Smooth muscle cell (in vitro differentiated cells): ENCODE results near the gene POU4F1. TPM values are rescaled to one million over a fixed set of nuclear protein-coding genes. Genes with fewer than 3 reads are reported as not detected.

Source experiments
- DNase-seq: peaks from one replicate; lab custom pipeline; 2025; ENCODE audit not compliant: unreplicated experiment; lab: John Stamatoyannopoulos, UW
- H2AFZ ChIP-seq: fragments of 200-600 bp; sonication (generic); 2 replicates; pipeline ENCODE4 v1.6.0; 2016; ENCODE audit warnings: antibody characterized with exemption, low read depth, mild to moderate bottlenecking
- H3F3A ChIP-seq: fragments of 200-600 bp; sonication (generic); 2 replicates; pipeline ENCODE4 v1.6.0; 2017; ENCODE audit warnings: antibody characterized with exemption, low read depth
- H3K27ac ChIP-seq: fragments of 200-600 bp; sonication (generic); 2 replicates; pipeline ENCODE4 v1.5.1; 2016; ENCODE audit warnings: low read depth, mild to moderate bottlenecking
- H3K27me3 ChIP-seq: fragments of 200-600 bp; sonication (generic); 2 replicates; pipeline ENCODE4 v1.6.1; 2016; ENCODE audit warnings: low read depth, mild to moderate bottlenecking
- H3K36me3 ChIP-seq: fragments of 200-600 bp; sonication (generic); 2 replicates; pipeline ENCODE4 v1.5.1; 2016; ENCODE audit warnings: low read depth
- H3K4me1 ChIP-seq: fragments of 200-600 bp; sonication (generic); 2 replicates; pipeline ENCODE4 v1.5.1; 2016; ENCODE audit warnings: low read depth
- H3K4me2 ChIP-seq: fragments of 200-600 bp; sonication (generic); 2 replicates; pipeline ENCODE4 v1.6.0; 2016; ENCODE audit warnings: mild to moderate bottlenecking
- H3K4me3 ChIP-seq: fragments of 200-600 bp; sonication (generic); 2 replicates; pipeline ENCODE4 v1.5.1; 2016; ENCODE audit warnings: mild to moderate bottlenecking
- H3K79me2 ChIP-seq: fragments of 200-600 bp; sonication (generic); 2 replicates; pipeline ENCODE4 v1.6.0; 2016; ENCODE audit warnings: low read depth, mild to moderate bottlenecking
- H3K9ac ChIP-seq: fragments of 200-600 bp; sonication (generic); 2 replicates; pipeline ENCODE4 v1.6.0; 2016; ENCODE audit warnings: low read depth
- H3K9me3 ChIP-seq: fragments of 200-600 bp; sonication (generic); replicated peaks from 2 replicates; pipeline ENCODE4 v1.5.1; 2016; ENCODE audit warnings: low read depth
- H4K20me1 ChIP-seq: fragments of 200-600 bp; sonication (generic); 2 replicates; pipeline ENCODE4 v1.6.0; 2016; ENCODE audit warnings: low read depth
- CTCF ChIP-seq: fragments of 200-600 bp; sonication (generic); IDR thresholded peaks from 2 replicates; pipeline ENCODE4 v1.5.1; 2017; ENCODE audit warnings: borderline replicate concordance, mild to moderate bottlenecking, antibody characterized with exemption; ENCODE audit not compliant: insufficient read depth, poor library complexity, severe bottlenecking
- WGBS: methylation state at CpG from one replicate; pipeline ENCODE4 v1.1.7; 2016; ENCODE audit warnings: low lambda C conversion rate; 5-methylcytosine and 5-hydroxymethylcytosine counted together
- polyA plus RNA-seq: library from polyadenylated mRNA; unstranded; fragments of >200 nt; fragmentation: Nextera tagmentation; extraction: Ambion mirVana; gene quantifications from 2 replicates; pipeline ENCODE4 v1.2.1, GENCODE V29; 2016
- total RNA-seq: library from RNA; depleted of rRNA; stranded (reverse); fragments of >200 nt; gene quantifications from 2 replicates; pipeline ENCODE4 v1.2.3, GENCODE V29; 2014

POU4F1 gene
- total and polyA plus RNA-seq, 2 experiments from 2014 or later = not detected

DNA sequence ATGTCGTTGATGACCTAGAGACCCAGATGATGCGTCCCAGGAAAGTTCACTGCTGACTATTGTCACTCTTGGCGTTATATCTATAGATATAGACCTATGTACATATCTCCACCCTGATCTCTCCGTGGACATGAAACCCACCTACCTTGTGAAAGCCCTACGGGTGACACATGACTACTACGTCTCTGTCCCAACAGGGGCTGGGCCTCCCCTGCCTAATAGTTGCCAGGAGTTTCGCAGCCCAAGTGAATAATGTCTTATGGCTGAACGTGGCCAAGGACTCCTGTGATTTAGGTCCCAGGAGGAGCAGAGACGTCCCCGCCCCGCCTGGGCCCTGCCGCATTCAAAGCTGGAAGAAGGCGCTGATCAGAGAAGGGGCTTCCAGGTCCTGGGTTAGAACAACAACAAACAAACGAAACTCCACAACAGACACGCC lies 4.9 kb upstream of the POU4F1 start:
- Histone ChIP-seq H2AFZ (peak overlapping the region; percentile 50), H3F3A (no peaks in the 10 kb centered on the region), H3K4me3 (peak overlapping the region; percentile 63), H3K4me2 (peak overlapping the region; percentile 93), H3K79me2 (no peaks in the 10 kb centered on the region), H3K27me3 (peaks cover 98% of the 10 kb centered on the region), H4K20me1 (no peaks in the 10 kb centered on the region), H3K27ac (no peak overlapping the region), H3K9ac (no peak overlapping the region), H3K9me3 (no peaks in the 10 kb centered on the region), H3K4me1 (peaks cover 16% of the 10 kb centered on the region), H3K36me3 (no peaks in the 10 kb centered on the region)
- TF ChIP-seq CTCF = no peak
- no peak for DNase-seq
- WGBS = 6% methylated on average over 15 of the region's 15 CpGs

DNA sequence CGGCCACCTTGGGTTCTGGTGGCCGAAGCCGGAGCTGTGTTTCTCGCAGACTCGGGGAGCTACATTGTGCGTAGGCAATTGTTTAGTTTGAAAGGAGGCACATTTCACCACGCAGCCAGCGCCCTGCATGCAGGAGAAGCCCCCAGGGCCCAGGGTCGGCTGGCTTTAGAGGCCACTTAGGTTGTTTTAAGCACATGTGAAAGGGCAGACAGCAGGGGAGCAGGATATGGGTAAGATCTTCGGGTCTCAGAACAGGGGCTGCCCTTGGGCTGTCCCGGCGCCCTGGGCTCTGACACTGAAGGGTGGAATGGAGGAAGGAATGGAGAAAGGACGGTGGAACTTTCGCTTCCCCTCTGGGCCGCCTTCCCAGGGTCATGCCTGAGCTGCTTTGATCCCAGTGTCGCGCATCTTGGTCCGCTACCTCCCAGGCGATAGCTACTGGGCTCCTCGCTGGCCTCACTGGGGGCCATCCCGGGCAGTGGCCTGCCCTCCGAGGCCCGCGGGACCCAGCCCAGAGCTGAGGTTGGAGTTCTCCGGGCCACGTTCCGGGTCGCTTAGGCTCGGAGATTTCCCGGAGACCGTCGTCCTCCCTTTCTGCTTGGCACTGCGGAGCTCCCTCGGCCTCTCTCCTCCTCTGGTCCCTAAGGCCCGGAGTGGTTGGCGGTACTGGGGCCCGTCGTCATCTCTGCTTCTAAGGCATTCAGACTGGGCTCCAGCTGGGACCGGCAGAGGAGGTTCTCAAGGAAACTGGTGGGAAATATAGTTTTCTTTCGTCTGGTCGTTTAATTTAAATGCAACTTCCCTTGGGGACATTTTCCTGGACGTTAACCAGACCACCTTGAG lies 4.3 kb upstream of the POU4F1 start:
- peaks cover 100% of the 10 kb centered on the region for H3K27me3 ChIP-seq
- no peak overlapping the region for H2AFZ ChIP-seq
- H3K9me3 ChIP-seq = no peaks in the 10 kb centered on the region
- no peaks in the 10 kb centered on the region for H3F3A ChIP-seq
- H3K4me2 ChIP-seq = no peak overlapping the region
- H4K20me1 ChIP-seq = no peaks in the 10 kb centered on the region
- 4% methylated on average over 42 of the region's 42 CpGs for WGBS
- DNase-seq = no peak
- no peak overlapping the region for H3K4me3 ChIP-seq
- no peaks in the 10 kb centered on the region for H3K36me3 ChIP-seq
- peaks cover 18% of the 10 kb centered on the region for H3K4me1 ChIP-seq
- no peak overlapping the region for H3K9ac ChIP-seq
- H3K27ac ChIP-seq = no peak overlapping the region
- H3K79me2 ChIP-seq = no peaks in the 10 kb centered on the region
- TF ChIP-seq CTCF = no peak

DNA sequence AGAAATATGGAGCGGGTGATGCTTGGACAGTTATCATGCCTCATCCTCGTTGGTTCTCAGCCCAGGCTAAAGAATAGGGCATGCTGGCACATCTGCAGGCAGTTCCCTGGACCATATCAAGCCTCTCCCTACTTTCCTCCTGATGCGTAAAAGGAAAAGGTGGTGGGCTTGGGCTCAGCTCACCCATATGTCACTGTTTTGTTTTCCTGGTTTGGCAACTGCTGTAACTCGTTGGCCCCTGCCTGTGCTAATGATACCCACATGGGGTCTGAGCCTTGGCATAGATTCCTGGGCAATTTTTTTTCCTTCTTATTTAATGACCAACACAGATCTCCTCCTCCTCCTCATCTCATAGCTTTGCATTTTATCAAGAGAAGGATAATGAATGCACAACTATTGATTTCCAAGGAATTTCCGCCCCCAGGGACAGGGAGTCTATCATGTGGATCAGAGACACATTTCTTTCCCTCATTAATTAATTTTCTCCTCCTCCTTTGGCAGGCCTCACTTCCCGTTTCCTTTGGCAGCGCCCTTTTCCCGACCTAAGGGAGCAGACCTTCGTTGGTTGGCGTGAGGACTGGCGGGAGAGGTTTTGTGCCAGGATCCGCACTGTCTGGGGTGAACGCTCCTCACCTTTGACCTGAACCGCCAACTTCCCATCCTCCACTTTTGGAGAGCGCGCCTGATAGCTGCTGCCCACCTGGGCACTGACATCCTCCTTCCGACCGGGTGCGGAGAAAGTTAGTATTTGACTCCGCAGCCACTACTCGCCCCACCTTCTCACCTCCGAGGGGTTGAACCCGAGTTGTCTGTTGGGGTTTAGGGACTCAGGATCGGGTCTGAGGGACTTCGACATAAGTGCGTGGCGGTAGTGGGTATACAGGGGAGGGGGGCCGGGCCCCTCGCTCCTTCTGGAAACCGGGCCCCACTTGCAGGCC lies 3.4 kb upstream of the POU4F1 start:
- Histone ChIP-seq H3K27me3 (peaks cover 96% of the 10 kb centered on the region), H3K36me3 (no peaks in the 10 kb centered on the region), H3K4me1 (peaks cover 22% of the 10 kb centered on the region), H3K9ac (no peak overlapping the region), H4K20me1 (no peaks in the 10 kb centered on the region), H2AFZ (no peak overlapping the region), H3K4me2 (no peak overlapping the region), H3F3A (no peaks in the 10 kb centered on the region), H3K9me3 (no peaks in the 10 kb centered on the region), H3K4me3 (no peak overlapping the region), H3K79me2 (no peaks in the 10 kb centered on the region), H3K27ac (no peak overlapping the region)
- DNase-seq = no peak
- 8% methylated on average over 30 of the region's 30 CpGs for WGBS
- TF ChIP-seq CTCF = no peak
